GM04503 (cell line): Measurements from ENCODE around the gene SEPTIN1.
A peak's percentile ranks its signal among the peaks of the same experiment; 100 is the strongest.
"Not testable (repeated sequence)": the region's sequence is repeated elsewhere in the genome, so short reads cannot be mapped to it uniquely, and the experiment has no call there.

Experiments used
- DNase-seq: peaks from one replicate; pipeline ENCODE4 v3.0.0-alpha.2; 2012; ENCODE audit warnings: low read depth

SEPTIN1 gene

GRCh38 chr16:30341971-30342370 lies 40.4 kb downstream of the SEPTIN1 start:
- not testable (repeated sequence) for DNase-seq

- DNase-seq: no peak
Observed at GRCh38 chr16:30340621-30341020, 41.7 kb downstream of the SEPTIN1 start.

- DNase-seq: not testable (repeated sequence)
Observed at GRCh38 chr16:30338715-30339114, 43.6 kb downstream of the SEPTIN1 start.

- not testable (repeated sequence) for DNase-seq
Observed at GRCh38 chr16:30337964-30338357, 44.4 kb downstream of the SEPTIN1 start.

GRCh38 chr16:30335598-30336474 lies 46.5 kb downstream of the SEPTIN1 start:
- peak; percentile 7 for DNase-seq

- DNase-seq: peak; percentile 19
Observed at GRCh38 chr16:30335028-30335597, 47.2 kb downstream of the SEPTIN1 start.

DNA sequence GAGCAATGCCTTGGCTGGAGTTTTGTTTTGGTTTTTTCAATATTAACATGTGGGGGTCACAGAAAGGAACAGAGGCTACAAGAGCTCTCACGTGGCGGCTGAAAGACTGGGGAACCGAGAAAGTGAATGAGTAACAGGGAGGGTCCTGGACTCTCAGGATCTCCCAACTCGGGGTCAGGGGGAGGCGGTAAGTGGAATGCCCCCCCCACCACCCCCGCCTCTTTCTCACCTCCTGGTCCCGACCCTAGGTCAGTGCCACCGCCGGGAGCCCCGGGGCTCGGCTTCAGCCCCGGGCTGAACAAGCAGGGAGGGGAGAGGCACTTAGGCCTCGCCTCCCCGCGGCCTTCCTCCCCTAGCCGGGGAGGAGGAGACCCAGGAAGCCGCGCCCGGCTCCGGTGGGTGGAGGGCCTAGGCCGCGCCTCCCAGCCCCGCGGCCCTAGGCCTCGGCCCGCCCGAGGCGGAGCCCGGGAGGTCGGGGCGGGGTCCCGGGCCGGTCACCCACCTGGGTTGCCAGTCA lies 47.8 kb downstream of the SEPTIN1 start:
- peak; percentile 36 for DNase-seq
